NCI-H2171 treated with DMSO at 0.1 percent for 48 hours (cell line): ENCODE results near the gene ZNF778.
"Not testable (repeated sequence)": the region's sequence is repeated elsewhere in the genome, so short reads cannot be mapped to it uniquely, and the experiment has no call there.

ENCODE experiments used
- DNase-seq: peaks from one replicate; lab custom pipeline; 2025; lab: John Stamatoyannopoulos, UW

ZNF778 gene

DNA sequence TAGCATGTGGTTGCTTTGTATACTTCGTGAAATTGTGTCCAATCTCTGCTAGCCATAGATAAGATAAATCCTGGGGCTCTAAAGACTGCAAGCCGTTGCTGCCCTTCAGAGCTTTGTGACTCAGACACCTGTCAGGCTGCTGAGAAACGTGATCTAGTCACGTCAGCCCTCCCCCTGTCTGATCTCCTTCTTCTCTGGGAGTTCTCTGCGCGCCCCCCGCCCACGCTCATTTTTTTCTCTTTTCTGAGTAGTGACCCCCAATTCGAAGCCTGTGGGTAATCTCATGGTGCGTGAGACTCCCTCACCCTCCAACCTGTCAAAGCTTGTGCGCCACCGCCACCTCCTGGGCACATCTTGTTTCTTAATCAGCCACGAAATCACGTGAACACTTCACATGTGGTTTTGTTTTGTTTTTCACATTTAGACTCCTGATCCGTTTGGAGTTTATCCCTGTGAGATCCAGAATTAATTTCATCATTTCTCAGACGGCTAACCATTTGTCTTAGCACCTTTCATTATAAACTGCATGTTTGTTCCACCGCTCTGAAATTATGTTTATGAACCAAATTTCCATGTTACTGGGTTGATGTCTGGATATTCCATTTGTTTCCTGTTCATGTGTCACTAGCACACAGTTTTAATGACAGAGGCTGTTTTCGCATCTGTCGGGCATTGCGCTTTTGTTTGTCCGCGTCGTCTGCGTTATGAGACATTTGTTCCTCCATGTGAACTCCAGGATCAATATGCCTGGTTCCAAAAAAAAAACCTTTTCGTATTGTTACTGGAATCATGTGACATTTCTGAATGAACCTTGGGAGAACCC is 977 bp upstream of the ZNF778 start:
- peak; percentile 84 for DNase-seq

DNA sequence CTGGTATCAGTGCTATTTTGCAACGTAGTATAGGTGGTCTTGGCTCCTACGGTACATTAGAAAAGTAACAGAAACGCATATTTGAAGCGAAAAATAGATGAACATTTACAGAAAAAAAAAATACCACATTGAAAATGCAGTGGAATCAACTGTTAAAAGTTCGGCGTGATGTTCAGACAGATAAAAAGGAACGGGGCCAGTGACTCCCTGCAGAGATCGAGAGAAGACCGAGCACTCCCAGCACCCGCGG is 440 bp upstream of the ZNF778 start:
- no peak for DNase-seq

DNA sequence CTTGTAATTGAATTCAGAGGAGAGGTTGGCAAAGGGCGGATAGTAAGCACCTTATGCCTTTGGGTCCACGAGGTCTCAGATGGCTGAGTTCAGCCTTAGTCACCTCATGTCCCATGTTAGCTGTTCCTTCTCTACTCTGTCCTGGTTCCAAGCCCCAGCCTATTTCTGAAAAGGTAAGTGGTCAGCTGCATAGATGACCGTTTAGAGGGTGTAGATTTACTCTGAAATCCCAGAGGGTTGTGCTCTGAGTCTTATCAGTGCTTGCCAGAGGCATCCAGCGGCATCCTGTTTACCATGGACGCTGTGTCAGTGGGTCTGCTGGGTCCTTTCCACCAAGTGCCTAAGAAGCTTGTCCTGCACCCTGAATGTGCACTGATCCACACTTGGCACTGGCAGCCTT is 1.9 kb downstream of the ZNF778 start:
- no peak for DNase-seq

DNA sequence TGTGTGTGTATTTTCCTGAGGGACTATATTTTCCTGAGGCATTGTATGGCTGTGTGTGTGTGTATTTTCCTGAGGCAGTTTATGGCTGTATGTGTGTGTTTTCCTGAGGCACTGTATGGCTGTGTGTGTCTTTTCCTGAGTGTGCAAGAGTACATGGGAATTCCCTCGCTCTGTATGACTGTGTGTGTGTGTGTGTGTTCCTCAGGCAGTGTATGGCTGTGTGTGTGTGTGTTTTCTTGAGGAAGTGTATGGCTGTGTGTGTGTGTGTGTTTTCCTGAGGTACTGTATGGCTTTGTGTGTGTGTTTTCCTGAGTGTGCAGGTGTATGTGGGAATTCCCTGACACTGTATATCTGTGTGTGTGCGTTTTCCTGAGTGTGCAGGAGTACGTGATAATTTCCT is 4.1 kb downstream of the ZNF778 start:
- DNase-seq: no peak

DNA sequence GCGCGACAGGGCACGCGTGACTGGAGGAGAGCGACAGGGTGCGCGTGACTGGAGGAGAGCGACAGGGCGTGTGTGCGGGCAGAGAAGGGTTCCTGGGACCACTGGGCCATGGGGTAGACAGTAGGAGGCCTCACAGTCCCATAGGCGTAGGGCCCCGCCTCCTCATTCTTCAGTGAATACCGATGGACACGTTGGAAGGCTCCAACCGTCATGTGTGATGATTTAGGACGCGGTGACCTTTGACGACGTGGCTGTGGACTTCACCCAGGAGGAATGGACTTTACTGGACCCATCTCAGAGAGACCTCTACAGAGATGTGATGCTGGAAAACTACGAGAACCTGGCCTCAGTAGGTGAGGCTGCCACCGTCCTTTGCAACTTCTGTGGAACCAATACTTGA is 5.4 kb downstream of the ZNF778 start:
- DNase-seq: no peak

DNA sequence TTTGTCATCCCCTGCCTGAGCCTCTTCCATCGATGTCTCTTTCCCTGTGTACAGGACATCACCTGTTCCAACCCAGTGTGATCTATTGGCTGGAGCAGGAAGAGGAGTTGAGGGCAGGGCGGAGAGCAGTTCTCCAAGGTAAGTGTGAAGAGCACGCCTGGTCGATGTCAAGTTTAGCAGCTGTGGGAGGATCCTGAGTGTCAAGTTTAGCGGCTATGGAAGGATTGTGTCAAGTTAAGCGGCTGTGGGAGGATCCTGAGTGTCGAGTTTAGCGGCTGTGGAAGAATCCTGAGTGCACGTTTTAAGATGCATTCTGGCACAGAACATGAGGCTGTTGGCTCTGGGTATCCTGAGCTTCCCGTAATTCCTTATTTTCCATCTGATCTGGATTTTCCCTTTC is 7.2 kb downstream of the ZNF778 start:
- no peak for DNase-seq

DNA sequence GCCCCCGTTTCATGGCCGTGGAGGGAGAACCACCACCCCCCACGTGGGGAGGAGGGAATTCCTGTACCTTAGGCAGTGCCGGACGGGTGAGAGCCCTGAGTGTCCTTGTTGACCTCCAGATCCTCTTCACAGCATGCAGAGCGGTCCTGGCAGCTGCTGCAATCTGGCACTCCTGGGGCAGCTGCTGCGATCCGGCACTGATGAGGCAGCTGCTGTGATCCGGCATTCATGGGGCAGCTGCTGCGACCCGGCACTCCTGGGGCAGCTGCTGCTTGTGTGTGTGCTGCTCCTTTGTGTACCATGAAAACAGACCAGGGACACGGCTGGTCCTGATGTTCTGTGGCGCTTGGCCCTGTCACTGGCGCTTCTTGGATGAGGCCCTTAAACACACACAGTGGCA is 12.8 kb downstream of the ZNF778 start:
- no peak for DNase-seq

DNA sequence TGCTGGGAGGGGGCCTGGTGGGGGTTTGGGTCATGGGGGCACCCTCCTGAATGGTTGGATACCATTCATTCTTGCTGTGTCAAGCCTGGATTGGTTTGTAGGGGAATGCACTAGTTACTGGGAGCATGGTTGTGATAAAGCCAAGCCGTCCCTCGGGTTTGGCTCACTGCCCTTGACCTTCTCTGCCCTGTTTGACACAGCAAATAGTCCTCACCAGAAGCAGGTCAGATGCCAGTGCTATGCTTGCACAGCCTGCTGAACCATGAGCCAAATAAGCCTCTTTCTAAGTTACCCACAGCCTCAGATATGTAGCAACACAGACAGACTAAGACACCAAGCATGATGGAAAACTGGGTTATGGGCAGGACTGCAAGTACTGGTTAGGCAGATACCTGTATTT is 14.6 kb downstream of the ZNF778 start:
- no peak for DNase-seq

DNA sequence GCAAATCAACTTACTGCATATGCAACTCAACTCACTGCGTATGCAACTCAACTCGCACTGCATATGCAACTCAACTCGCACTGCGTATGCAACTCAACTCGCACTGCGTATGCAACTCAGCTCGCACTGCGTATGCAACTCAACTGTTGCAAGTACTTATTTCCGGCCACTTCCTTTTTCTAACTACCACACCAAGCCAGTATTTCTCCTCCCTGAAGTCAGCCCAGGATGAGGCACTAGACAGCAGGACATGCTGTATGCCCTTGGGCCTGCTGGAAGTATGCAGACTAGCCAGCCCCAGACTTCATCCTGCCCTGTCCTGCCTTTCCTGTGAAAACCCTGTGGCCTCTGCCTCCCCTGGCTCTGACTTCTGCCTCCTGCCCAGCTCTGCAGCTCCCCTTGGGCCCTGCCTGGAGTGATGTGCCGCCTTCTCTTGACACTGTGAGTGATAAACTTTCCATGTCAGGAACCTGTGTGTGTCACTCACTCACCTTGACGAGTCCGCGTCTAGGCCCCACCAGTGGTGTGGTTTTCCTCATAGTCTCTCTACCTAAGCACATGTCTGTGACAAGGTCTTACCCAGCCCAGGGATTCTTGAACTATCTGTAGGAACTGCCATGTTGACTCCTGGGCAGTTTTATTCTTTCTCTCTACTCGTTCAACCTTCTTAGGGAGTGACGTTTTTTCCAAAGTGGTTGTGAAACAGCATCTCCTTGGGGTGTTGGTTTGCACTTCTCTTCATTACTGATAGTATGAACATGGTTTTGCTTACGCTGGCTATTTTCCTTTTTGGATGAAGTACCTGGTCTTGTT is 16.4 kb downstream of the ZNF778 start:
- DNase-seq: no peak

DNA sequence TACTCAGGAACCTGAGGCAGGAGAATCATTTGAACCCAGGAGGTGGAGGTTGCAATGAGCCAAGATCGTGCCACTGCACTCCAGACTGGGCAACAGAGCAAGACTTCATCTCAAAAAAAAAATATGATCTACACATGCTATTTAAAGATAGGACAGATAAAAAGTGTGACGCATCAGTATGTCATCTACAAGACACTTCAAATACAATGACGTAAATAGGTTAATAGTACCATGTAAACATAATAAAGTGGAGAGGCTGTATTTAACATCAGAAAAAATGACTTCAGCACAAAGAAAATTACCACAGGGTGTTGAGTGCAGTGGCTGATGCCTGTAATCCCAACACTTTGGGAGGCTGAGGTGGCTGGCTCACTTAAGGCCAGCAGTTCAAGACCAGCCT is 20.2 kb downstream of the ZNF778 start:
- DNase-seq: no peak

DNA sequence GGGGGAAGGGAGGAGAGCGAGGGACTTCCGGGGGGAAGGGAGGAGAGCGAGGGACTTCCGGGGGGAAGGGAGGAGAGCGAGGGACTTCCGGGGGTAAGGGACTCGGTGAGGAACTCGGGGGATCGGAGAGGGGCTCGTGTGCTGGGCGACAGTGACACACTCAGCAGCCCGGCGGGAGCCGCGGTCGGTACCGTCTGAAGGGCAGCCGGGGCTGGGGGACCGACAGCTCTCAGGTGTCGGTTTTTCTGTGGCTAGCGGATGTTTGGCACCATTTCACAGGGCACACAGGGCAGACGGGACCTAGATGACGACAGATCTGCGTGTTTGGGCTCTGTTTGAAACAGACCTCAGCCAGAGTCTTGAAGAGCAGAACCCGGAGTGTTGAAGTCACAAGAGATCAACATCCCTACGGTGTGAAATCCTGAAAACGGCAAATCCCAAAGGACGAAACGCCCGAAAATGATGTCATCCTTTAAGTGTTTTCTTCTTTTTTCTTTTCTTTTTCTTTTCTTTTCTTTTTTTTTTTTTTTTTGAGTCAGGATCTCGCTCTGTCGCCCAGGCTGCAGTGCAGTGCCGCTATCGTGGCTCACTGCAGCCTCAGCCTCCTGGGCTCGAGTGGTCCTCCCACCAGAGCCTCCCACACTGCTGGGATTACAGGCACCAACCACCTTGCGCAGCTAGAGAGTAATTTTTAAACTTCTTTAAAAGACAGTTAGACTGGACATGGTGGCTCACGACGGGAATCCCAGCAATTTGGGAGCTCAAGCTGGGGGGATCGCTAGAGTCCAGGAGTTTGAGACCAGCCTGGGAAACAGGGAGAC is 23.9 kb downstream of the ZNF778 start:
- DNase-seq: peak; percentile 81

DNA sequence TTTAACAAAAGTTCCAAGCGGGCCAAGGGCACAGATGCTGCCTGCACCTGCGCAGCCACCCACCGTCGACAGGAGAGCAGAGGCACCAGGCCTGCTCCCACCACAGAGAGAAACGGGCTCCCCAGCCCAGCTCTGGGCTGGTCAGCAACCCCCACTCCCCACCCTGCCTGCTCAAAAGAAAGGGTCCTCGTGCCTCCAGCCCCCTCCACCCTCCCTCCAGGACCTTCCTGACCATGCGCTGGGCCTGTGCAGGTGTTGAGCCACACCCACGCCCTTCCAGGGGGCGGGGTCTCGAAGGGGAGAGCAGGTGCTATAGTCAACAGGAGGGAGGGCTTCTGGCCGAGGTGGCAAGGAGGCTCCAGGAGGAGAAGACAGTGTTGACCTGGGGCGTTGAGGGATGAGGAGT is 25.3 kb downstream of the ZNF778 start:
- no peak for DNase-seq

DNA sequence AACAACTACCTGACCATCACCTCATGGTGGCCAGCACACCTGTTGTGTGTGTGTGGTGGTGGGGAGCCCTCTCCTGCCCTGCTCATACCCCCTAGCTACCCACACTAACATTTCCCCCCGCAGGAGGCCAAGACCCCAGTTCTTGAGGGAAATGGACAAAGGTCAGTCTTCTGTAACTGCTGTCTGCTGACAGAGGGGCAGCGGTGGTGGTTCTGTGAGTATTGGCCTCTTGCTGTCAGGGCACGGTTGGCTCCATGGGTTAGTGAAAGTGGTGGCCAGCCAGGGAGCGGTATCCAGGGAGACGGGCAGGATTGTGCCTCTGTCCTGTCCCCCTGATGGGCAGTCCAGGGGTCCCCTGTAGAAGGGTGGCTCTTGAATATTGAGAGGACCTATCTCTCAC is 26.2 kb downstream of the ZNF778 start:
- no peak for DNase-seq

DNA sequence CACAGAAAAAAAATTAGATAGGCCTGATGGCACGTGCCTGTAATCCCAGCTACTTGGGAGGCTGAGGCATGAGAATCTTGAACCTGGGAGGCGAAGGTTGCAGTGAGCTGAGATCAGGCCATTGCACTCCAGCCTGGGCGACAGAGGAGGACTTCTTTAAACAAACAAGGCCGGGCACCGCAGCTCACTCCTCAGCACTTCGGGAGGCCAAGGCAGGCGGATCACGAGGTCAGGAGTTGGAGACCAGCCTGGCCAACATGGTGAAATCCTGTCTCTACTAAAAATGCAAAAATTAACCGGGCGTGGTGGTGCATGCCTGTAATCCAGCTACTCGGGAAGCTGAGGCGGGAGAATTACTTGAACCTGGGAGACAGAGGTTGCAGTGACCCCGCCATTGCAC is 26.8 kb downstream of the ZNF778 start:
- not testable (repeated sequence) for DNase-seq

DNA sequence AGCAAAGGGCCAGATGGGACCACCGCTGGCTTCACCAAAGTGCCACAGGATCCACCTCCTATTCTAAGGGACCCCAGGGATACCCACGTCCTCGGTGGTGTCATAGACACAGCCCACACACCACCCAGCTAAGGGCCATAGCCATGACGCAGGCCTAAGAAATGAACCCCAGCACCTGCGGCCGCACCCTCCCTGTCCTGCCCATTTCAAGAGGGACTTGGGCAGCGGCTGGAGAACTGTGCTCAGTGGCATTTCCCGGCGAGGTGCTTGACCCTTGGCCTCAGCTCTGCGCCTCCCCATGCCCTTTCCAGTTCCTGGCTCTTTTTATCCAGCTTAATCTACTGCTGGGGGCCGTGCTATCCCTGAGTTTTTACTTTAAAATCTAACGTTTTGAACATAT is 27.3 kb downstream of the ZNF778 start:
- no peak for DNase-seq

DNA sequence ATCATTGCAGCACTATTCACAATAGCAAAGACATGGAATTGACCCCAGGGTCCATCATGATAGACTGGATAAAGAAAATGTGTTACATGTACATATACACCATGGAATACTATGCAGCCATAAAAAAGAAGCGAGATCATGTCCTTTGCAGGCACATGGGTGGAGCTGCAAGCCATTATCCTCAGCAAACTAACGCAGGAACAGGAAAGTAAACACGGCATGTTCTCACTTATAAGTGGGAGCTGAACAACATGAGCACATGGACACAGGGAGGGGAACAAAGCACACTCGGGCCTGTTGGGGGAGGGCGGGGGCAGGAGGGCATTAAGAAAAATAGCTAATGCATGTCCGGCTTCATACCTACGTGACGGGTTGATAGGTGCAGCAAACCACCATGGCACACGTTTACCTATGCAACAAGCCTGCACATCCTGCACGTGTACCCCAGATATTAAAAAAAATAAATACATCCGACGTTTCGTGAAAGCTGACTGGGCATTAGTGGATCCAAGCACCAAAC is 28.9 kb downstream of the ZNF778 start:
- DNase-seq: no peak

DNA sequence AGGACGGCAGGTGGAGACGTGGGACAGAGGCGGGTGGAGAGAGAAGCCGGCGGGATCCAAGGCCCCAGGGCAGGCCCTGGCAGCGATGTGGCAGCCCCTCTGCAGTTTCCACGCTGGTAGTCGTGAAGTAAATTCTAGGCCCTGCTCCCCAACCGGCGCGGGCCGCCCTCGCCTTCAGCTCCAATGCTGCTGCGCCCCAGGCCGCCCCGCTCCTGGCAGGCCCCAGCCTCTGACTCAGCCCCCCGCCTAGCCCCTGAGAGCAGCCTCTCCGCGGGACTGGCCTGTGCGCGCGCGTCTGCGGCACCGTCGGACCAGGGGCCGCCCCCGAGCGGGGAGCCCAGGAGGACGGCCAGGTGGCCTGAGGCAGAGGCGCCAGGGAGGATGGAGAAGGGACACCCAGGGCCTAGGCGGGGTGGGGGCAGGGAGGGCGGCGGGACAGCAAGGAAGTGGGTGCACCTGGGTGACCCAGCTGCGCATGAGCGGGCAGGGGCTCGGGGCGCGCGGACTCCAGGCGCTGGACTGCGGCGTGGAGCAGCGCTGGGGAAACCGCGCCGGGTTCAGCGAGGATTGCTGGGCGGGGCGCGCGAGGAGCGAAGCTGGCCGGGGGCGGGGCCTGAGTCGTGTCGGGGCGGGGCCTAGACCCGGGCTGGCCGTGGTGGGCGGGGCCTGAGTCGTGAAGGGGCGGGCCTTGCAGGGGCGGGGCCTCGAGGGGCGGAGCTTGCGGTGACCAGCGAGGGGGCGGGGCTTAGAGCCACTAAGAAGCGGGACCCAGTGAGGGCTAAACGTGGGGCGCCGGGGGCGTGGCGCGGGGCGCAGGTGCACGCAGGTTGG is 29.6 kb downstream of the ZNF778 start:
- DNase-seq: peak; percentile 69

DNA sequence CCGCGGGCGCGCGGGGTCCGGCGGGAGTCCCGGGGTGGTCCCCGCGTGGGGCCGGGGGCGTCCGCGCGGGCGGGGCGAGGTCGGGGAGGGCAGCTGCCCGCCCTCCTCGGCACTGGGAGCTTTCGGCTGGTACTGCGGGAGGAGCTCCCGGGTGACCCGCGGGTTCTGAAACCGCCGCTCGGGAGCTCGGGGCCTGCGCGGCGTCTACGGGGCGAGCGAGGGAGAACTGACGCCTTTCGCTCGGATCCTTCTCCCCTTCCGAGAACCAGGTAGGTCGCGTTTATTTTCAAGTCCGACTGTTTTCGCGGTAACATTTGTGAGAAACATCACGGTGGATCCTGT is 30.2 kb downstream of the ZNF778 start:
- DNase-seq: not testable (repeated sequence)

DNA sequence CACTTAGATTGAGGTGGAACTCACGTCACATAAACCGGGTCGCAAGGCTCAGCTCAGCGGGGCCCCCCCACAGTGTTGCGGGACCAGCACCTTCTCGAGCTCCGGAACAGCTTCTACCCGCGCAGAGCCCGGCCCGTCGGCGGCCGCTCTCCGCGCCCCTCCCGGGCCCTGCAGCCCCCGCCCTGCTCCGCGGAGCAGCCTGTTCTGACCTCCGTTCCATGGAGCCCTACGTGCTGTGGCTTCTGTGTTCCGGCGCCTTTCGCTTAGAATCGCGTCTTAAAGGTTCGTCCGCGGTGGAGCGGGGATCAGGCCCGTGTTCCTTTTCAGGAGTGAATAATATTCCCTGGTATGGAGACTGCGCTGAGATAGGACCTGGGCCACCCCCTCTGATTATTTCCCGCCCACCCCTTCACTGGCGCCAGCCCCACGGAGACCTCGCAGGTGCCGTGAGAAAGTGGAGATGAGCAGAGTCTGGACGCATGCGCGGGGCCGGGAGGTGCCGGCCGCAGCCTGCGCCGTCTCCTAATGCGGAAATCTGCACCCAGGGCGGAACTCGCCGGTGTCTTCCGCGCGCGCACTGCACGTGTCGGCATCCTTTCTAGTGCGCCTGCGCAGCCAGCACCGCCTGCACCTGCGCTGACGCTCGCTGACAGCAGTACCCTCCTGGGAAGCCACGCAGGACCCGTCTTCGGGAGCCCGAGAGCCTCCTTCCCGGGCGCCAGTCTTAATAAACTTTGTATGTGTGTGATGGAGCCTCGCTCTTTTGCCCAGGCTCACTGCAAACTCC is 30.9 kb downstream of the ZNF778 start:
- no peak for DNase-seq

DNA sequence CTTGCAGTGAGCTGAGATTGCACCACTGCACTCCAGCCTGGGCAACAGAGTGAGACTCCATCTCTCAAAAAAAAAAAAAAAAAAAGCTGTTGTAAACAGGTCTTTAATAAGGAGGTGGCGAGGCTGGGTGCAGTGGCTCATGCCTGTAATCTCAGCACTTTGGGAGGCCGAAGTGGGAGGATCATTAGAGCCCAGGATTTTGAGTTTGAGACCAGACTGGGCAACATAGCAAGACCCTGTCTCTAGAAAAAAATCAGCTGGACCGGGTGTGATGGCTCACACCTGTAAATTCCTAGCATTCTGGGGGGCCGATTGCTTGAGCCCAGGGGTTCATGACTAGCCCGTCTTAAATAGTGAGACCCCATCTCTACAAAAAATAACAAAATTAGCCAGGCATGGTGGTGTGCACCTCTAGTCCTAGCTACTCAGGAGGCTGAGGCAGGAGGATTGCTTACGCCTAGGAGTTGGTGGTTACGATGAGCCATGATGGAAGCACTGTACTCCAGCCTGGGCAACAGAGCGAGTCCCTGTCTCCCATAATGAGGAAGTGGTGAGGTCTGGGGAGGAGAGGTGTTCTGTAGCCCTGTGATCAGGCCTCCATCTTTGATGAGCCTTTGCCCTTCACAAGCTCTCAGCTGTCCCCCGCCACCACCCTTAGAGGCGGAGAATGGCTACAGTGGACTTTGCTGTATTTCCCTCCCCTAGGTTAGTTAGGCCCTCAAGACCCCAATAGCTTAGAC is 36.2 kb downstream of the ZNF778 start:
- no peak for DNase-seq
